CD4-positive, alpha-beta T cell treated with Interleukin-10 for 1 hour (primary cell): ENCODE results near the gene SPECC1.
"Not testable (repeated sequence)": the region's sequence is repeated elsewhere in the genome, so short reads cannot be mapped to it uniquely, and the experiment has no call there.

Experiments used
- DNase-seq: peaks from one replicate; pipeline ENCODE4 v3.0.0-alpha.2; 2020

Gene SPECC1

GRCh38 chr17:20097330-20097729, 88.2 kb downstream of the SPECC1 start:
- no peak for DNase-seq

- no peak for DNase-seq
Observed at GRCh38 chr17:20098314-20098713, 89.2 kb downstream of the SPECC1 start.

- DNase-seq = not testable (repeated sequence)
Observed at GRCh38 chr17:20100806-20101205, 91.6 kb downstream of the SPECC1 start.

- DNase-seq = no peak
Observed at GRCh38 chr17:20103454-20104446, 94.6 kb downstream of the SPECC1 start.

GRCh38 chr17:20105539-20106280, 96.6 kb downstream of the SPECC1 start:
- DNase-seq = no peak

GRCh38 chr17:20106446-20106845, 97.3 kb downstream of the SPECC1 start:
- not testable (repeated sequence) for DNase-seq

- no peak for DNase-seq
Observed at GRCh38 chr17:20109076-20109475, 99.9 kb downstream of the SPECC1 start.

GRCh38 chr17:20111538-20111937, 102.4 kb downstream of the SPECC1 start:
- DNase-seq = no peak

GRCh38 chr17:20114466-20114865, 105.3 kb downstream of the SPECC1 start:
- DNase-seq = no peak

- DNase-seq = peak; percentile 69
Observed at GRCh38 chr17:20116683-20117309, 107.6 kb downstream of the SPECC1 start.

- DNase-seq = no peak
Observed at GRCh38 chr17:20118280-20118679, 109.1 kb downstream of the SPECC1 start.

- no peak for DNase-seq
Observed at GRCh38 chr17:20120836-20121235, 111.7 kb downstream of the SPECC1 start.

GRCh38 chr17:20121359-20122253, 112.4 kb downstream of the SPECC1 start:
- DNase-seq = peak; percentile 70

- DNase-seq = no peak
Observed at GRCh38 chr17:20122254-20122879, 113.2 kb downstream of the SPECC1 start.

GRCh38 chr17:20123209-20123608, 114.0 kb downstream of the SPECC1 start:
- DNase-seq = no peak

- DNase-seq = no peak
Observed at GRCh38 chr17:20125724-20126123, 116.6 kb downstream of the SPECC1 start.

GRCh38 chr17:20127360-20128035, 118.3 kb downstream of the SPECC1 start:
- no peak for DNase-seq

GRCh38 chr17:20128036-20128667, 119.0 kb downstream of the SPECC1 start:
- DNase-seq = no peak

GRCh38 chr17:20133517-20133916, 124.4 kb downstream of the SPECC1 start:
- DNase-seq = no peak

- DNase-seq = no peak
Observed at GRCh38 chr17:20141198-20141972, 132.2 kb downstream of the SPECC1 start.
